GM18867 (cell line): ENCODE data around the gene VGLL4.
"Not testable (repeated sequence)": the region's sequence is repeated elsewhere in the genome, so short reads cannot be mapped to it uniquely, and the experiment has no call there.

Experiments
- ATAC-seq: cut with Tn5 transposase; IDR thresholded peaks from one replicate; pipeline ENCODE4 v1.9.1; 2021; ENCODE audit warnings: mild to moderate bottlenecking, moderate library complexity; ENCODE audit not compliant: unreplicated experiment

VGLL4 gene

GRCh38 chr3:11643605-11644087 lies at the start of gene VGLL4:
TSS of gene VGLL4 (minus strand) at chr3:11643915. CDS start at chr3:11643518, 397 bp downstream.
- peak; percentile 64 for ATAC-seq

DNA sequence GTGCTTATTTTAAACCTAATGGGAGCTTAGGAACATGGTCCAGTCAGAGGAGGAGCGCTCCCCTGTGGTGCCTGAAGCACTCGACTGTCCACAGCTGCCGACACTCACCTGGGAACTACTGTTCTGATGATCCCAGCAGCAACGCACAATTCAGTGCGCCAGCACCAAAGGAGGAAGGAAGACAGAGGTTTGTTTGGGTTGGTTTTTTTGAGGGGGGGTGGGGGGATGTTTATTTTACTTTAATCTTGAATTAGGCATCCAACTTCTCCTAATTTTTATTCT lies 48.8 kb upstream of the VGLL4 start:
- no peak for ATAC-seq

- ATAC-seq, result no peak
Measured at GRCh38 chr3:11691767-11692531, 48.2 kb upstream of the VGLL4 start.

DNA sequence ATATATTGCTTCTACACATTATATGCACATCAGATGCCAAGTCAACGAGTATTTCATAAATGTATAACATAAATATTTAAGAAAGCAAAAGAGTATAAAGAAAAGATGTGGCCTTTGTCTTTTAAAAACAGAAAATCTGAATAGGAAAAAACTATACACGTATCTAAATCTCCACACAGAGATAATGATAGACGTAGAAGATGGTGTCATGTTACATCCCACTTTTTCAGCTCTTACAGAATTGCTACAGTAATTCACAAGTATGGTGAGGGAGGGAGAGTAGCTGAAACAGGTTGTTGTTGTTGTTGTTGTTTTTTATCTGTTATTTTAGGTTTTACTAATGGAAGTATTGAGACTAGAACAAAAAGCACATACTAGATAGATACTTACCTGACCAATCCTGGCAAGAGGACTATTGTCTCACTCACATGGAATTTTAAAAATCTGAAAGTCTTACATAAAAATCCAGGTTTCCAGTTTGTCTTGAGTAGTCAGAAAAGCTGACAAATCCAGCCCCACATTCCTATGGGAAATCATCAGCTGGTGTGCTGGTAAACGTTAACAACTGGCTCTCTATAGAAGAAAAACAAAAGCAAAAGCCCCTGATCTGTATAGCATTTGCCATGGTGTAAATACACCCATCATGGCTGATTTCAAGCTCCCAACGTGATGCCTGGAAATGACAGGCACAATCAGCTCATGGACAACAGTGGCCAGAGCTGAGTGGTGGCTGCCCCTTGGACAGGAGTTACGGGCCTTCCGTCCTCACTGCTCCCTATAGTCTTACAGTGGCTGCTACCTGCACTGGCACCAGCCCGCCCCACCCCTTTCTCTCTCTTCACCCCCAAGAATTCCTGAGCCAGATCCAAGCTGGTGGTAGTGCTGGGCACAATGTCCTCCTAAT lies 47.4 kb upstream of the VGLL4 start:
- ATAC-seq, result no peak

- no peak for ATAC-seq
Measured at GRCh38 chr3:11689749-11690148, 46.0 kb upstream of the VGLL4 start.

DNA sequence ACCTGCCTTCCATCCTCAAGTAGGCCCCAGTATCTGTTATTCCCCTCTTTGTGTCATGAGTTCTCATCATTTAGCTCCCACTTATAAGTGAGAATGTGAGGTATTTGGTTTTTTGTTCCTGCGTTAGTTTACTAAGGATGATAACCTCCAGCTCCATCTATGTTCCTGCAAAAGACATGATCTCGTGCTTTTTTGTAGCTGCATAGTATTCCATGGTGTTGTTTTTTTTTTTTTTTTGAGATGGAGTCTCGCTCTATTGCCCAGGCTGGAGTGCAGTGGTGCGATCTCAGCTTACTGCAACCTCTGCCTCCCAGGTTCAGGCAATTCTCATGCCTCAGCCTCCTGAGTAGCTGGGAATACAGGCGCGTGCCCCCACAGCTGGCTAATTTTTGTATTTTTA lies 41.3 kb upstream of the VGLL4 start:
- ATAC-seq, result not testable (repeated sequence)

- no peak for ATAC-seq
Measured at GRCh38 chr3:11680509-11680908, 36.8 kb upstream of the VGLL4 start.

DNA sequence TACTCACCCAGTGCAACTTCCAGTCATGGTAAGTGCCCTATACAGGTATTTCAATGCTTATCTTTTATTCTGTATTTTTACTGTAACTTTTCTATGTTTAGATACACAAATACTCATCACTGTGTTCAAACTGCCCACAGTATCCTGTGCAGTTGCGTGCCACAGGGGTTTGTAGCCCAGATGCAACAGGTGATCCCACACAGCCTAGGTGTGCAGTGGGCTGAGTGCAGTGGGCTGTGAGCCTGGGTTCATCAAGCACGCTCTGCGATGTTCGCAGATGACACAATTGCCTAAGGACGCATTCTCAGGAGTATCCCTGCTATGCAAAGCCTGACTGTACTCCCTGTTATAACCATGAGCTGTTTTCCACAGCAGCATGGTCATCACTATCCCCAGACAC lies 36.2 kb upstream of the VGLL4 start:
- ATAC-seq, result no peak

GRCh38 chr3:11672363-11672762 lies 28.6 kb upstream of the VGLL4 start:
- no peak for ATAC-seq

DNA sequence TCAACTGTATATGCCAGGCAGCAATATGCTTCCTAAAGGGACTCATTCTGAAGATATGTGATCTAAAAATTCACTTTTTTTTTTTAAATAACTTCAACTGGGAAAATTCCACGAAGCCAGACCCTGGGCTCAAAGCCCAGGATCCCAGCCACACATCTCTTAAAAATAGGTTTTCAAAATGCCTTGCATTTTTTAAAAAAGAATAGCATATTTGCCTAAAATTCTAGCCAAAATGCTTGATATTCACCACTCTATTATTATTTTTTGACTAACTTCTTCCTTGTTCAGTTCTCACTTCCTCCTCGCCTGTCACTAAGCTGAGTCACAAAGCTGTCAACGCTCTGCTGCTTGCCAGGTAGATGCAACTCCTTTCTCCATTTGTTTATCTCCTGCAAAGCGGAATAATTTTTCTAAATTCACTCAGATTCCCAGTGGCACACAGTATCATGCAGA lies 28.0 kb upstream of the VGLL4 start:
- ATAC-seq, result peak; percentile 81

- ATAC-seq, result no peak
Measured at GRCh38 chr3:11668243-11669235, 24.8 kb upstream of the VGLL4 start.

DNA sequence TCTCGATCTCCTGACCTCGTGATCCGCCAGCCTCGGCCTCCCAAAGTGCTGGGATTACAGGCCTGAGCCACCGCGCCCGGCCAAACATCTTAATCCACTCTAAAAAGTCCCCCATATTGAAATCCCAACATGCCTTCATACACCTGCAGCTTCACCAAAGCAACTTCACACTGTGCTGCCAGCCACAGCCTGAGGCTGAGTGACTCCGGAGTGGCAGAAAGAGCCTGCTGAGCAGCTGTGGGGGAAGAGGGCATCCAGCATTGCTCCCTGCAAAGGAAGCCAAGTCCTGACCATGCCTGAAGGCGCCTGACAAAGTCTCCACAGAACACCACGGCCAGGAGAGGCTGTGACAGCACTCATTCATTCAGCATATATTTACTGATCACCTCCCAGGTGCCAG lies 21.6 kb upstream of the VGLL4 start:
- no peak for ATAC-seq

DNA sequence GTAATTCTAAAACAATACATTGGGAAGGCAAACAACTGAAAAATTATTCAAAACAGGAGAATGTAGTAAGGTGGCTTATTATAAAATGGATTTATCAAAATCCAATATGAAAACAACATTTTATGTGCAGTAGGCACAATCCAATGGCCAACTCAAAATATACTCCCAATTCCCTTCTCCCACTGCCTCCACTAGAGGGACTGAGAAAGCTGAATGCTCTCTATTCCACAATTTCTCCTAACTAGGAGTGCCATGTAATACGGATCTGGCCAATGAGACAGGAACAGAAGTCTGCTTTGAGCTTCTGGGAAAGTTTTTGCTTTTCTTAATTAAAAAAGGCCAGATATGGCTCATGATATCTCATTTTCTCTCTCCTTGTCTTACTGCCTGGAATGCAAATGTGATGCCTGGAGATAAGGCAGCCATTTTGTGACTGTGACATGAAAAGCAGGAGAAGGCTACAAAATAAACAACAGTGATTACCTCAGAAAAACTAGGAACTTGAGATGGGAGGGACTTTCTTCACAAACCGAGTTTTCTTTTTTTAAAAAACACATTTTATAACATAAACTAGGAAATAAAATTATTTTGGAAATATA lies 18.8 kb upstream of the VGLL4 start:
- ATAC-seq, result no peak

- no peak for ATAC-seq
Measured at GRCh38 chr3:11661827-11662226, 18.1 kb upstream of the VGLL4 start.

- ATAC-seq, result no peak
Measured at GRCh38 chr3:11661052-11661656, 17.4 kb upstream of the VGLL4 start.

GRCh38 chr3:11660242-11660641 lies 16.5 kb upstream of the VGLL4 start:
- ATAC-seq, result no peak

- no peak for ATAC-seq
Measured at GRCh38 chr3:11658180-11658579, 14.5 kb upstream of the VGLL4 start.

DNA sequence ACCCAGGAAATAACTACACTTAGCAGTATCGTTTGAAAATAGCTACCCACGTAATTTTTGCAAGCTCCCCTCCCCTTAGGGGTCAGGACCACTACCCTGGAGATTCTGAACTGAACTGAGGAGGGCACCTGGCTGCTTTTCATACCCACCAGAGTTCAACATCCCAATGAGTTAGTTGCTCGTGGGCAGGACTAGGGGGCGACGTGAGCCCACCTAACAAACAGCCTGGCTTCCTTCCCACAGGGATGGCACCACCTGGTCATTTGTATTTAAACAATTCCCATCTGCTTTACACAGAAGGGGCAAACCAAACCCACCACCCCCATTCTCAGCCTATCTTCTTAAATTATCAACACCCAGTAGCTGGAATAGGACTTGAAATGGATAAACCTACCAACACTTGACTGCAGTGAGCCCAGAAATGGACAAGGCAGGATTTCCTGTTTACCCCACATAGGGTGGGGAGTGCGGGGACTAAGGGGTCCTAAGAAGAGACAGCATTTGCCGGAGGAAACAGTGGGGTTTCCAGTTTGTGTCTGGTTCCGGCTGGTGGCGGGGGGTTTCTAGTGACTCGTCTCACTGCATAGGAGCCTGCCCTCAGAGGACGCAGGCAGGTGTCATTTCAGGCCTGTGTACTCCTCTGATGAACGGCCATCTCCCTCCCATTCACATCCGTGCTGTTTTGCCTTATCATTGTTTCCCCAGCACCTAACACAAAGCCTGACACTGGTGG lies 11.6 kb upstream of the VGLL4 start:
- no peak for ATAC-seq

- no peak for ATAC-seq
Measured at GRCh38 chr3:11654166-11654565, 10.5 kb upstream of the VGLL4 start.
